Neural cell (in vitro differentiated cells): ENCODE measurements around the gene NSFL1C.

Experiments used
- CTCF ChIP-seq: fragments of 450-650 bp; IDR thresholded peaks from 2 replicates; pipeline ENCODE4 v1.5.1; 2014; ENCODE audit warnings: antibody characterized with exemption, mild to moderate bottlenecking, moderate library complexity; ENCODE audit not compliant: poor library complexity, severe bottlenecking
- EP300 ChIP-seq: fragments of 450-650 bp; conservative IDR thresholded peaks from 2 replicates; pipeline ENCODE4 v1.6.1; 2014; ENCODE audit warnings: antibody characterized with exemption, mild to moderate bottlenecking, moderate library complexity; ENCODE audit not compliant: poor library complexity, severe bottlenecking
- REST ChIP-seq: IDR thresholded peaks from 2 replicates; pipeline ENCODE4 v1.6.1; 2012; ENCODE audit warnings: borderline replicate concordance
- TAF1 ChIP-seq: IDR thresholded peaks from 2 replicates; pipeline ENCODE4 v1.6.1; 2012; ENCODE audit warnings: low read depth

- TF ChIP-seq EP300, result no peak
- no peak for TF ChIP-seq CTCF
- TF ChIP-seq REST, result no peak
- no peak for TF ChIP-seq TAF1
Measured at GRCh38 chr20:1403624-1404023, 63.0 kb downstream of the NSFL1C start.
